Stomach (tissue), 9 donors: ENCODE measurements around the gene EDDM13. TPM values are rescaled to one million over a fixed set of nuclear protein-coding genes. Genes with fewer than 3 reads are reported as not detected.

ENCODE experiments used
- DNase-seq, 2 donors: peaks; one replicate each; pipeline versions ENCODE4 v3.0.0 to v3.0.0-alpha.2; 2013 to 2019
- H3K27ac ChIP-seq, 5 donors: fragments of 200-600 bp in 4 of 5; sonication (generic) in 4 of 5; one replicate each; pipeline ENCODE4 v1.5.1; 2013 to 2019; ENCODE audit warnings: mild to moderate bottlenecking in 1 of 5, moderate library complexity in 1 of 5
- H3K27me3 ChIP-seq, 3 donors: fragments of 200-600 bp; sonication (generic); one replicate each; pipeline ENCODE4 v1.5.1; 2017 to 2019; ENCODE audit warnings: mixed run types in 1 of 3
- H3K36me3 ChIP-seq, 4 donors: fragments of 200-600 bp; sonication (generic); 1 replicate in 3 of 4; 2 replicates in 1 of 4; pipeline ENCODE4 v1.5.1; 2016 to 2019
- H3K4me1 ChIP-seq, 4 donors: fragments of 200-600 bp; sonication (generic); one replicate each; pipeline ENCODE4 v1.5.1; 2016 to 2019
- H3K4me3 ChIP-seq, 4 donors: fragments of 200-600 bp; sonication (generic) in 3 of 4; one replicate each; pipeline ENCODE4 v1.5.1; 2016 to 2019; ENCODE audit warnings: mild to moderate bottlenecking in 1 of 4
- H3K9me3 ChIP-seq, 4 donors: fragments of 200-600 bp; sonication (generic); one replicate each; pipeline ENCODE4 v1.5.1; 2016 to 2019
- CTCF ChIP-seq, 7 experiments: fragments of 450-650 bp in 4 of 7; fragments of 200-600 bp in 3 of 7; sonication (generic) in 3 of 7; IDR thresholded peaks; one replicate each; pipeline ENCODE4 v1.5.1; 2016 to 2019; ENCODE audit warnings: antibody characterized with exemption in 7 of 7, control low read depth in 2 of 7, mild to moderate bottlenecking in 1 of 7
- EP300 ChIP-seq: sonication (generic); formaldehyde crosslinking; IDR thresholded peaks from one replicate; pipeline ENCODE4 v1.6.1; 2017; ENCODE audit warnings: antibody characterized with exemption
- POLR2A ChIP-seq, 4 donors: fragments of 450-650 bp; IDR thresholded peaks; one replicate each; pipeline ENCODE4 v1.6.1; 2016; ENCODE audit warnings: antibody characterized with exemption in 4 of 4, control low read depth in 2 of 4, mild to moderate bottlenecking in 1 of 4, moderate library complexity in 1 of 4
- POLR2AphosphoS5 ChIP-seq, 3 donors: sonication (generic); formaldehyde crosslinking; IDR thresholded peaks; one replicate each; pipeline ENCODE4 v1.6.1; 2016; ENCODE audit warnings: antibody characterized with exemption in 3 of 3
- WGBS, 5 donors: extraction: QIAGEN DNeasy Blood & Tissue Kit in 3 of 5; methylation state at CpG; one replicate each; pipeline versions ENCODE4 v1.1.5 to v1.1.7; 2013 to 2018; 5-methylcytosine and 5-hydroxymethylcytosine counted together
- intact Hi-C: fragments of 100-400 bp; cut with DNase I; formaldehyde crosslinking; loops from one replicate; pipeline ENCODE4 v1.15.1; 2023; ENCODE audit warnings: low total_unique reads
- polyA plus RNA-seq, 3 donors: library from polyadenylated mRNA; stranded (reverse); fragments of 200-250 nt; gene quantifications; one replicate each; pipeline ENCODE4 v1.2.3, GENCODE V29; 2013
- total RNA-seq, 5 donors: library from RNA; depleted of rRNA; stranded (reverse); fragments of >200 nt; gene quantifications; one replicate each; pipeline versions ENCODE4 v1.1.0 to v1.2.3, GENCODE V29; 2014 to 2016
- donor health status: healthy with polysubstance abuse.
- donor health status: Bipolar disorder and iron deficiency.
- donor health status: healthy.

The EDDM13 gene
- total and polyA plus RNA-seq, 8 donors, result 1.6 TPM; not detected in 7

GRCh38 chr19:56263319-56263718 lies 9.2 kb upstream of the EDDM13 start:
- TF ChIP-seq EP300 (no peak), POLR2A (IDR thresholded peaks at IDR 0.05) (no peak), POLR2AphosphoS5 (IDR thresholded peaks at IDR 0.05) (no peak), CTCF (IDR thresholded peaks at IDR 0.05) (no peak)
- peaks cover 0 to under 1% (median 0%) of the 10 kb centered on the region in 3 donors for H3K27me3 ChIP-seq
- no peak overlapping the region for H3K27ac ChIP-seq
- intact Hi-C loops, result no loop called here
- DNase-seq, result no peak
- peaks cover 0 to 6% (median 3%) of the 10 kb centered on the region in 4 donors for H3K36me3 ChIP-seq
- 89 to 94% (median 91%) methylated on average over 5 of the region's 5 CpGs for WGBS, 5 donors
- H3K9me3 ChIP-seq, result no peaks in the 10 kb centered on the region
- no peak overlapping the region for H3K4me3 ChIP-seq
- H3K4me1 ChIP-seq, result no peaks in the 10 kb centered on the region

- Histone ChIP-seq H3K27me3 (no peaks in the 10 kb centered on the region), H3K4me3 (no peak overlapping the region), H3K9me3 (no peaks in the 10 kb centered on the region), H3K4me1 (no peaks in the 10 kb centered on the region), H3K36me3 (peaks cover 0 to 6% (median 3%) of the 10 kb centered on the region in 4 donors), H3K27ac (no peak overlapping the region)
- WGBS, 5 donors, result 40 to 65% (median 58%) methylated on average over 3 of the region's 3 CpGs
- no peak for DNase-seq
- intact Hi-C loops, result no loop called here
- no peak for TF ChIP-seq CTCF (IDR thresholded peaks at IDR 0.05)
- no peak for TF ChIP-seq POLR2A (IDR thresholded peaks at IDR 0.05)
Observed at GRCh38 chr19:56266051-56266450, 6.5 kb upstream of the EDDM13 start.

GRCh38 chr19:56269348-56269747 lies 3.2 kb upstream of the EDDM13 start:
- no peaks in the 10 kb centered on the region for H3K36me3 ChIP-seq
- H3K4me1 ChIP-seq, result no peaks in the 10 kb centered on the region
- intact Hi-C loops, result no loop called here
- no peaks in the 10 kb centered on the region for H3K9me3 ChIP-seq
- no peak overlapping the region for H3K27ac ChIP-seq
- H3K27me3 ChIP-seq, result no peaks in the 10 kb centered on the region
- WGBS, 5 donors, result 81 to 98% (median 92%) methylated on average over 6 of the region's 6 CpGs
- no peak for TF ChIP-seq EP300
- TF ChIP-seq POLR2AphosphoS5 (IDR thresholded peaks at IDR 0.05), result no peak
- no peak for TF ChIP-seq CTCF (IDR thresholded peaks at IDR 0.05)
- no peak for TF ChIP-seq POLR2A (IDR thresholded peaks at IDR 0.05)
- no peak for DNase-seq
- no peak overlapping the region for H3K4me3 ChIP-seq

- Histone ChIP-seq H3K4me1 (no peaks in the 10 kb centered on the region), H3K27me3 (no peaks in the 10 kb centered on the region), H3K27ac (no peak overlapping the region), H3K9me3 (no peaks in the 10 kb centered on the region), H3K4me3 (no peak overlapping the region), H3K36me3 (no peaks in the 10 kb centered on the region)
- intact Hi-C loops, result no loop called here
- WGBS, 5 donors, result 78 to 88% (median 84%) methylated on average over 3 of the region's 3 CpGs
- no peak for DNase-seq
- no peak for TF ChIP-seq POLR2AphosphoS5 (IDR thresholded peaks at IDR 0.05)
- no peak for TF ChIP-seq EP300
- TF ChIP-seq CTCF (IDR thresholded peaks at IDR 0.05), result no peak
- TF ChIP-seq POLR2A (IDR thresholded peaks at IDR 0.05), result no peak
Observed at GRCh38 chr19:56270676-56271075, 1.9 kb upstream of the EDDM13 start.
